Vein endothelial cell (primary cell): Measurements from ENCODE around the gene DOCK2. TPM values are rescaled to one million over a fixed set of nuclear protein-coding genes. Genes with fewer than 3 reads are reported as not detected.

Experiments used
- small RNA-seq: library from RNA; depleted of rRNA; stranded (forward); fragments of <200 nt; gene quantifications from one replicate; pipeline ENCODE3, GENCODE V24; 2012
- total RNA-seq: library from RNA; depleted of rRNA; stranded (reverse); fragments of >200 nt; gene quantifications from 2 replicates; pipeline ENCODE4 v1.2.3, GENCODE V29; 2012

The DOCK2 gene
- 0.86 and 1.3 TPM in 2 replicates for total RNA-seq

GRCh38 chr5:169637085-169637548 is at the start of gene DOCK2:
Gene DOCK2, plus strand, starts transcription at chr5:169637275. Its CDS starts 52 bp downstream, at chr5:169637327.

GRCh38 chr5:169980418-169981053 is 343.5 kb downstream of the DOCK2 start, which contains the start of gene INSYN2B:
Gene INSYN2B, minus strand, starts transcription at chr5:169980495. Its CDS starts 96,597 bp downstream, at chr5:169883898.

GRCh38 chr5:170105642-170106611 is 468.9 kb downstream of the DOCK2 start, which contains the start of gene FOXI1:
Gene FOXI1, plus strand, starts transcription at chr5:170105897. Its CDS starts 61 bp downstream, at chr5:170105958.

Small RNA genes within 50 kb of the gene (small RNA-seq; reads per million reads assigned to genes)
- gene MIR378E = not detected

Other genes with a start within 250 kb of the DOCK2 start
- 25.2 and 37.2 TPM in 2 replicates for gene SPDL1, start 53.5 kb upstream of the DOCK2 start, total RNA-seq